HG02840 (cell line): Measurements from ENCODE around the gene RIMS3.

Source experiments
- ATAC-seq: cut with Tn5 transposase; IDR thresholded peaks from one replicate; pipeline ENCODE4 v1.9.1; 2021; ENCODE audit warnings: mild to moderate bottlenecking, moderate library complexity, moderate number of reproducible peaks; ENCODE audit not compliant: unreplicated experiment, low FRiP score

RIMS3 gene

GRCh38 chr1:40658751-40659648 lies 6.5 kb downstream of the RIMS3 start:
- no peak for ATAC-seq

DNA sequence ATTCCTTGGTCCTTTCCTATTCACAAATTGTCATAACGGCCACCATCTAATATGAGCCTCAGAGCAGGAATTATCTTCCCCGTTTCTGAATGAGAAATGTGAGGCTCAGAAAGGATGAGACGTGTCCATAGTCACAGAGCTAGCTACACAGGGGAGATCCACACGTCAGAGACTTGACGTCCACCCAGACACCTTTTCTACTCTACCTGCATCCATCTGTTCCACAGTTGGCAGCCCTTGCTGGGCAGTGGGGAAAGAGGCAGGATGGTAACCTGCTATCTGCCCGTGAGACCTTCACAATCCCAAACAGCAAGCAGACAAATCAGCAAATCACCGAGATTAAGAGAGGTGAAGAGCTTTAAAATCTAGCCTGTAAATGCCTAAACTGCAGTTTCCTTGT lies 8.4 kb downstream of the RIMS3 start:
- no peak for ATAC-seq

DNA sequence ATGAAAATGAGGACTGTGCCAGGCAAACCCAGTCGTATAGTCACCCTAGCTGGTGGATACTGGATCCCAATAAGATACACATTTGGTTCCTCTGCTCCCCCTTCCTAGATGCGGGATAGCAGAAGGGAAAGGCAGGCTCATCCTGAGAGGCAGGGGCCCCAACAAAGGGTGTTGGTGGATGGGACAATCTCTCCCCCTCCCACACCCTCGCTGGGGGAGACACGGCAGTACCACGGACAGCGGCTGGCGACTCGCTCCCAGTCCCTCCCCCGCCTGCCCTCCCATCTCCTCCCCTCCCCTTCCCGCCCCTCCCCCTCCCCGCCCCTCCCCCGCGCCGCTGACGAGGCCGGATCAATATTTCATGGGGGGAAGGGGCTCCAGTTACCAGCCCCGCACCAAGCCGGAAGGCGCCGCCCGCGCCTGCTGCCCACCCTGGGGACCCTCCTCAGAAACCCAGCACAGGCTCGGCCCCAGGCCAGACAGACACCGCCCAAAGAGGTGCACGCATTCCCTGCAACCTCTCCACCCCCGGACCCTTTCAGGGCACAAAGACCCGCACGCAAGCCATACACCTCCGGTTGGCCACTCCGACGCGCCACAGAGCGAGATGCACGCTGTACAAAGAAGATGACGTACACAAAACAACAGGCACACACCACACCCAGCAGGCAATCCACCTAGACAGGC lies 11.5 kb downstream of the RIMS3 start:
- no peak for ATAC-seq

- no peak for ATAC-seq
These were observed 12.5 kb downstream of the RIMS3 start for GRCh38 chr1:40652979-40653378.

- ATAC-seq, result no peak
These were observed 13.0 kb downstream of the RIMS3 start for GRCh38 chr1:40652468-40652867.

- ATAC-seq, result no peak
These were observed 14.2 kb downstream of the RIMS3 start for GRCh38 chr1:40651138-40651857.

- ATAC-seq, result no peak
These were observed 15.4 kb downstream of the RIMS3 start for GRCh38 chr1:40650075-40650474.

DNA sequence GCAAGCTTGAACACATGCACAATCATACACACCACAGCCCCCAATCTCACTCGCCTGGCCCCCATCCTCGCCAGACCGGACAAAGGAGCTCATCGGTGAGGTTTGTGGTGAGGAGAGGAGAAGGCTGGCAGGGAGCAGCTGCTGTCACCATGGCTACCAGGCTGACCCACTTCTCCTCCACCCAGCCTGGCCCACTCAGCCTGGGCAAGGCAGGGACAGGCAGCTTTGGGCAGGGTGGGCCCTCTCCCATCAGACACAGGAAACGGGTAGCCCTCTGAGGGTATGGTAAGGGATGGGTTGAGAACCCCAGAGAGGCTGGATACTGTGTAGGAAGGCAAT lies 15.9 kb downstream of the RIMS3 start:
- no peak for ATAC-seq

DNA sequence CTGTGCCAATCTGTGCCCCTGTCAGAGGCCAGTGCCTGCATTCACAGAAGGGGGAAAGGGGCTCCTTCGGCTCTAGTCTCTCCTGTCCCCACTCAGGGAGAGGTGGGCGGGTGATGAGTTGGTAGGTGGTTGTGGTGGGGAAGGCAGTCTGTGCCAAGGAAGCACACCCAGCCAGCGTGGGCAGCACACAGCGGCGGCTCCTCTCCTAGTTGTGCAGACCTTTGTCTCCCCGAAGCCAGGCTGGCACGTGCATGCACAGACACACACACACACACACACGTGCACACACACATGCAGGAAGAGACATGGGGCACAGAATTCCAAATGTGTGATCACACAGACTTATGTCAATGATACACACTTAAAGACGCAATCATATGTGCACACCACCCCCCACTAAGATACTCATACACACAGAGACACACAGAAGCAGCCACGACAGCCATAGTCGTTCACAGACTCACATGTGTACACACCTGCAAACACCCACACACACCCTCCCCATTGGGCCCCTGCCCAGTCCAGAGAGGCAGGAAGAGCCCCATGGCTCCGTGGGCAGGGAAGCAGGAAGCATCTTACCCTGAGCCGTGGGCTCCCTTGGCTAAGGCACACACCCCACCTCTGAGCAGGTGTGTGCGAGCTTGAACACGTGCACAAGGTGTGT lies 16.4 kb downstream of the RIMS3 start:
- no peak for ATAC-seq

DNA sequence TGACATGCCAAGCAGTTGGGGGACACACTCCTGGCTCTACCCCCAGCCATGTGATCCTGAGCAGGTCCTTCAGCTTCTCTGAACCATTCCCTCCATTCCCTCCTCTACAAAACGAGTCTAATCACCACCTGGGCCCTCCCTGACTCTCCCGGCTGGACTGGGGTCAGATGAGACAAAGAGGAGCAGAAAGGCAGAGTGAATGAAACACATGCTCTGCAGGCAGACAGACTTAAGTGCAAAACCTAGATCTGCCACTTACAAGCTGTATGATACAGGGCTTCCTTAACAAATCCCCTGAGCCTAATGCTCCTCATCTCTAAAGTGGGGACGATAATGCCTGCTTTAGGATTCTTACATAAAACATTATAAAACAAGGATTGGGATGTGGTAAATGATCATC lies 17.3 kb downstream of the RIMS3 start:
- ATAC-seq, result no peak

- no peak for ATAC-seq
These were observed 19.2 kb downstream of the RIMS3 start for GRCh38 chr1:40646315-40646714.

DNA sequence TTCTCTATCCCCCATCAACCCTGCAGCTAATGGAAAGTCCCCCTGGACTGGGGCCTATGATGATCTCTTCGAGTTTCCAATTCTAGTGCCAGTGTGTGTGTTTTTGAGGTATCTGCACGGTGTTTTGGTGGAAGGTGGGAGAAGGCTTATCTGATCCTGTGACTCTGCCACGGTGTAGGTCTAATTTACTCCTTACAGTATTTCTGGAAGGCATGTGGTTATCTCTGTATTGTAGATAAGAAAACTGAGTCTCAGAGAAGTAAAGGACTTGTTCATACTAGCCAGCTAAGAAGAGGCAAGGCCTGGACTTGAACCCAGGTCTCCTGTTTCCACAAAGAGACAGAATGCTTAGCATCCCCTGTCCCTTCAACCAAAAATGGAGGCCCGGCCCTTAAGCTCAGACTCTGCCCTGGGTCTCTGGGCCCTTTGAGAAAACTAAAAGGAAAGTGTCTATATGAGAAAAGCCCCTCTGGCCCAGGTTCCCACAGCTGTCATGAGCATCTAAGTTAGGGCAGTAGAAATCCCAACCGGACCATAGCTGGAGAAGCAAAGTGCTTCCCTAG lies 20.3 kb downstream of the RIMS3 start:
- ATAC-seq, result no peak

GRCh38 chr1:40641601-40642242 lies 23.8 kb downstream of the RIMS3 start:
- no peak for ATAC-seq

DNA sequence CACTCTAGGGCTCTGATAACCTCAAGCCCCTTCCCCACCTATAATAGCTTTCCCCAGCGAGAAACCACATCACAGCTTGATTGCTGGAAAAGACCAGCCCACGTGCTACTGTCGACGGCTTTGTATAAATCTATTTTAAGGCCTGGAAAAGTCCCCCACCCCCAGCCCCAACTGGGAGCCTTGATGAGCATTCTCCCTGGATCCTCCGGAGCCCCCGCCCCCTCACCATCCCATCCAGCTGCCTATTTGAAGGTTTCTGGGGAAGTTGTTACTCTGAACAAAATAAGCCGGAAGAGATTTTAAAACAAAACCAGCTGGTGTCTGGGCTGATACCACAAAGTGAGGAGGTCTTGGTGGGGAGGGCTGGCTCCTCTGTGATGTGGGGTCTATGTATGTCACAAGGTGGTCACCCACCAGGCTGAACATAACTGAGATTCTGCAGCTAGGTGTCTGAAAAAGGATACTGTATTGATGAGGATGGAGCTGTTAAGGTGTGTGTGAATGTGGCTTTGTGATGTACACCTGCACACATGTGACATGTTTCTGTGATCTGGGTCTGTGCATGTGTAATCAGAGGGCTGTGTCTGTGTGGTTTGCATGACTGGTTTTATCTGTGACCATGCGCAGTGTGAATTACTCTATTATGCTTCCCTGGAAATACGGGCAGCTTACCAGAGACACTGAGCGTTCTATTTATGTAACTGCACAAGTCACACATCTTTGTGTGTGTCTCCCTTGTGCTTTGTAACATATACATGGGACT lies 25.0 kb downstream of the RIMS3 start:
- ATAC-seq, result no peak

GRCh38 chr1:40638097-40639036 lies 27.1 kb downstream of the RIMS3 start:
- no peak for ATAC-seq

- ATAC-seq, result no peak
These were observed 27.9 kb downstream of the RIMS3 start for GRCh38 chr1:40637470-40638007.

DNA sequence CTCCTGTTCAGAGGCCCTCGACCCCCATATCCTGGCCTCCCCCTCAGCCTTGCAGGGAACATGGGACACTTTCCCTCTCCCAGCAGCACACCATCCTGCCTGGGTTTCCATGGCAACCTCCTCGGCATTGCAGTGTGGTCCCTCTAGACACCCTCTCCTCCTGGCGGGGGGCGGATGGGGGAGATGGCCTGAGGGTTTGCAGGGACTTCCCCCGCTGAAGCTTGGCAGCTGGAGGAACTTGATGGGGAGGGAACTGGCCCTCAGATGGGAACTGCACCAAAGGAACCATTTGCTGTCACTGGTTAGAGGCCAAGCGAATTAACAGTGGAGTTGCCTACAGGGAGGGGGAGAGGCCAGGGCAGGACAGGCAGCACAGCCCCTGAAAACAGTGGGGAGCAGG lies 28.7 kb downstream of the RIMS3 start:
- no peak for ATAC-seq
